ENCODE results near the gene IL1R1.

The IL1R1 gene

GRCh38 chr2:102149644-102150455 is 7.3 kb downstream of the IL1R1 start:
- H3K36me3 ChIP-seq (ENCODE audit: control insufficient read depth, insufficient read depth, low read length): no peaks in the 10 kb centered on the region
- 81 to 85% methylated on average over 9 of the region's 9 CpGs for WGBS, 2 experiments
- no peaks in the 10 kb centered on the region for H3K4me1 ChIP-seq (ENCODE audit: control insufficient read depth, insufficient read depth, low read length)
- H3K27ac ChIP-seq (ENCODE audit: insufficient read depth, low read depth, low read length, poor library complexity, severe bottlenecking): no peak overlapping the region
- no peaks in the 10 kb centered on the region for H3K27me3 ChIP-seq (ENCODE audit: control insufficient read depth, insufficient read depth, low read length, poor library complexity, severe bottlenecking)
- no peaks in the 10 kb centered on the region for H3K9me3 ChIP-seq (ENCODE audit: control insufficient read depth, low read length)
- no peak overlapping the region for H3K4me3 ChIP-seq (ENCODE audit: insufficient read depth, low read depth, low read length)

GRCh38 chr2:102154364-102154763 is 11.8 kb downstream of the IL1R1 start:
- H3K36me3 ChIP-seq (ENCODE audit: control insufficient read depth, insufficient read depth, low read length): no peaks in the 10 kb centered on the region
- no peaks in the 10 kb centered on the region for H3K9me3 ChIP-seq (ENCODE audit: control insufficient read depth, low read length)
- no peaks in the 10 kb centered on the region for H3K4me1 ChIP-seq (ENCODE audit: control insufficient read depth, insufficient read depth, low read length)
- WGBS, 2 experiments: 92 to 93% methylated on average over 6 of the region's 6 CpGs
- H3K27me3 ChIP-seq (ENCODE audit: control insufficient read depth, insufficient read depth, low read length, poor library complexity, severe bottlenecking): no peaks in the 10 kb centered on the region
- no peak overlapping the region for H3K27ac ChIP-seq (ENCODE audit: insufficient read depth, low read depth, low read length, poor library complexity, severe bottlenecking)
- no peak overlapping the region for H3K4me3 ChIP-seq (ENCODE audit: insufficient read depth, low read depth, low read length)

GRCh38 chr2:102154946-102155702 is 12.6 kb downstream of the IL1R1 start:
- no peak overlapping the region for H3K27ac ChIP-seq (ENCODE audit: insufficient read depth, low read depth, low read length, poor library complexity, severe bottlenecking)
- no peak overlapping the region for H3K4me3 ChIP-seq (ENCODE audit: insufficient read depth, low read depth, low read length)
- no peaks in the 10 kb centered on the region for H3K36me3 ChIP-seq (ENCODE audit: control insufficient read depth, insufficient read depth, low read length)
- H3K9me3 ChIP-seq (ENCODE audit: control insufficient read depth, low read length): no peaks in the 10 kb centered on the region
- H3K4me1 ChIP-seq (ENCODE audit: control insufficient read depth, insufficient read depth, low read length): no peaks in the 10 kb centered on the region
- no peaks in the 10 kb centered on the region for H3K27me3 ChIP-seq (ENCODE audit: control insufficient read depth, insufficient read depth, low read length, poor library complexity, severe bottlenecking)
- 80 to 81% methylated on average over 7 of the region's 7 CpGs for WGBS, 2 experiments

- WGBS, 2 experiments: 95 to 98% methylated on average over 4 of the region's 6 CpGs
- Histone ChIP-seq H3K27ac (ENCODE audit: insufficient read depth, low read depth, low read length, poor library complexity, severe bottlenecking) (no peak overlapping the region), H3K4me3 (ENCODE audit: insufficient read depth, low read depth, low read length) (no peak overlapping the region), H3K27me3 (ENCODE audit: control insufficient read depth, insufficient read depth, low read length, poor library complexity, severe bottlenecking) (no peaks in the 10 kb centered on the region), H3K9me3 (ENCODE audit: control insufficient read depth, low read length) (no peaks in the 10 kb centered on the region), H3K4me1 (ENCODE audit: control insufficient read depth, insufficient read depth, low read length) (no peaks in the 10 kb centered on the region), H3K36me3 (ENCODE audit: control insufficient read depth, insufficient read depth, low read length) (no peaks in the 10 kb centered on the region)
Measured at GRCh38 chr2:102155703-102156515, 13.4 kb downstream of the IL1R1 start.

GRCh38 chr2:102158011-102158755 is 15.6 kb downstream of the IL1R1 start:
- Histone ChIP-seq H3K4me3 (ENCODE audit: insufficient read depth, low read depth, low read length) (no peak overlapping the region), H3K36me3 (ENCODE audit: control insufficient read depth, insufficient read depth, low read length) (no peaks in the 10 kb centered on the region), H3K9me3 (ENCODE audit: control insufficient read depth, low read length) (no peaks in the 10 kb centered on the region), H3K27ac (ENCODE audit: insufficient read depth, low read depth, low read length, poor library complexity, severe bottlenecking) (no peak overlapping the region), H3K4me1 (ENCODE audit: control insufficient read depth, insufficient read depth, low read length) (no peaks in the 10 kb centered on the region), H3K27me3 (ENCODE audit: control insufficient read depth, insufficient read depth, low read length, poor library complexity, severe bottlenecking) (no peaks in the 10 kb centered on the region)

GRCh38 chr2:102159295-102159694 is 16.7 kb downstream of the IL1R1 start:
- 71 to 75% methylated on average over 1 of the region's 1 CpG for WGBS, 2 experiments
- no peaks in the 10 kb centered on the region for H3K9me3 ChIP-seq (ENCODE audit: control insufficient read depth, low read length)
- no peak overlapping the region for H3K27ac ChIP-seq (ENCODE audit: insufficient read depth, low read depth, low read length, poor library complexity, severe bottlenecking)
- H3K36me3 ChIP-seq (ENCODE audit: control insufficient read depth, insufficient read depth, low read length): no peaks in the 10 kb centered on the region
- H3K4me3 ChIP-seq (ENCODE audit: insufficient read depth, low read depth, low read length): no peak overlapping the region
- H3K27me3 ChIP-seq (ENCODE audit: control insufficient read depth, insufficient read depth, low read length, poor library complexity, severe bottlenecking): no peaks in the 10 kb centered on the region
- H3K4me1 ChIP-seq (ENCODE audit: control insufficient read depth, insufficient read depth, low read length): no peaks in the 10 kb centered on the region

- WGBS, 2 experiments: 83 to 91% methylated on average over 3 of the region's 4 CpGs
- H3K4me1 ChIP-seq (ENCODE audit: control insufficient read depth, insufficient read depth, low read length): no peaks in the 10 kb centered on the region
- no peaks in the 10 kb centered on the region for H3K9me3 ChIP-seq (ENCODE audit: control insufficient read depth, low read length)
- no peak overlapping the region for H3K27ac ChIP-seq (ENCODE audit: insufficient read depth, low read depth, low read length, poor library complexity, severe bottlenecking)
- H3K36me3 ChIP-seq (ENCODE audit: control insufficient read depth, insufficient read depth, low read length): no peaks in the 10 kb centered on the region
- H3K4me3 ChIP-seq (ENCODE audit: insufficient read depth, low read depth, low read length): no peak overlapping the region
- H3K27me3 ChIP-seq (ENCODE audit: control insufficient read depth, insufficient read depth, low read length, poor library complexity, severe bottlenecking): no peaks in the 10 kb centered on the region
Measured at GRCh38 chr2:102166189-102166845, 23.8 kb downstream of the IL1R1 start.

GRCh38 chr2:102168026-102168771 is 25.7 kb downstream of the IL1R1 start:
- no peak overlapping the region for H3K27ac ChIP-seq (ENCODE audit: insufficient read depth, low read depth, low read length, poor library complexity, severe bottlenecking)
- 95 to 99% methylated on average over 4 of the region's 5 CpGs for WGBS, 2 experiments
- H3K4me1 ChIP-seq (ENCODE audit: control insufficient read depth, insufficient read depth, low read length): no peaks in the 10 kb centered on the region
- H3K9me3 ChIP-seq (ENCODE audit: control insufficient read depth, low read length): no peaks in the 10 kb centered on the region
- H3K27me3 ChIP-seq (ENCODE audit: control insufficient read depth, insufficient read depth, low read length, poor library complexity, severe bottlenecking): no peaks in the 10 kb centered on the region
- H3K4me3 ChIP-seq (ENCODE audit: insufficient read depth, low read depth, low read length): no peak overlapping the region
- H3K36me3 ChIP-seq (ENCODE audit: control insufficient read depth, insufficient read depth, low read length): no peaks in the 10 kb centered on the region

GRCh38 chr2:102171946-102172345 is 29.4 kb downstream of the IL1R1 start:
- no peak overlapping the region for H3K27ac ChIP-seq (ENCODE audit: insufficient read depth, low read depth, low read length, poor library complexity, severe bottlenecking)
- WGBS, 2 experiments: 92 to 93% methylated on average over 5 of the region's 5 CpGs
- H3K4me1 ChIP-seq (ENCODE audit: control insufficient read depth, insufficient read depth, low read length): no peaks in the 10 kb centered on the region
- no peaks in the 10 kb centered on the region for H3K9me3 ChIP-seq (ENCODE audit: control insufficient read depth, low read length)
- H3K4me3 ChIP-seq (ENCODE audit: insufficient read depth, low read depth, low read length): no peak overlapping the region
- no peaks in the 10 kb centered on the region for H3K27me3 ChIP-seq (ENCODE audit: control insufficient read depth, insufficient read depth, low read length, poor library complexity, severe bottlenecking)
- H3K36me3 ChIP-seq (ENCODE audit: control insufficient read depth, insufficient read depth, low read length): no peaks in the 10 kb centered on the region

Data from ectodermal cell (in vitro differentiated cells).